ENCODE measurements around the gene ITPRID2. TPM values are rescaled to one million over a fixed set of nuclear protein-coding genes. Genes with fewer than 3 reads are reported as not detected.

The ITPRID2 gene
- polyA plus RNA-seq, 3 donors, result 17.9 to 50.2 (median 23.0) TPM

DNA sequence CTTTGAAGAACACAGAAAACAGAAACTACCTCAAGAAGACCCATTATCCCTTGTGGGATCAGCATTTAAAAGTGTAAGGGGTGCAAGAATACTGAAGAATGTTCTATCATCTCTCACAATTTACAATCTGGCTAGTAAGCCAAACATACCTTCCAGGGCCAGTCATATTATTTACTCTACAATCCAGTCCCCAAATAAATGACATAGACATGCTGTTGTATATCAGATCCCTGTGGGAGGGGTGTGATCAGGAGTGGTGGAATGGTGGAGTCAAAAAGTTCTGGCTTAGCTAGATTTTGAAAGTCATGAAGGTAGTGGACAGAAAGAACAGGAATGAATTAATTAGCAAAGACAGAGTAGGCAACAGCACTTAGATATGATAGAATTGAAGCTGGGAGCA is 1.8 kb upstream of the ITPRID2 start:
- Histone ChIP-seq H4K20me1 (ENCODE audit: insufficient read depth, low read length) (peaks cover 16% of the 10 kb centered on the region), H3K27me3 (ENCODE audit: control insufficient read depth in 2 of 2, insufficient read depth in 2 of 2, low read length in 2 of 2) (no peaks in the 10 kb centered on the region), H3K27ac (ENCODE audit: low read depth in 1 of 2, low read length in 2 of 2) (no peak overlapping the region), H3K4me1 (ENCODE audit: control insufficient read depth in 1 of 2, insufficient read depth in 2 of 2, low read length in 2 of 2) (peaks cover 18 to 26% of the 10 kb centered on the region in 2 donors), H3K9me3 (replicated peaks in 1 of 2; ENCODE audit: control insufficient read depth in 1 of 2, insufficient read depth in 1 of 2, low read length in 2 of 2) (no peaks in the 10 kb centered on the region), H2AFZ (ENCODE audit: insufficient read depth, low read depth, low read length, poor library complexity, severe bottlenecking) (no peak overlapping the region), H3K4me3 (replicated peaks in 1 of 3; ENCODE audit: low read depth in 2 of 3, low read length in 3 of 3) (no peak overlapping the region), H3K4me2 (replicated peaks; ENCODE audit: extremely low read depth, low read length, poor library complexity, severe bottlenecking) (no peak overlapping the region), H3K36me3 (replicated peaks in 1 of 2; ENCODE audit: control insufficient read depth in 1 of 2, insufficient read depth in 2 of 2, low read length in 2 of 2) (peaks cover 2 to 5% of the 10 kb centered on the region in 2 donors), H3K9ac (ENCODE audit: insufficient read depth, low read length, poor library complexity, severe bottlenecking) (no peak overlapping the region), H3K79me2 (ENCODE audit: insufficient read depth, low read length) (peaks cover 27% of the 10 kb centered on the region)
- TF ChIP-seq, protein P1, sequence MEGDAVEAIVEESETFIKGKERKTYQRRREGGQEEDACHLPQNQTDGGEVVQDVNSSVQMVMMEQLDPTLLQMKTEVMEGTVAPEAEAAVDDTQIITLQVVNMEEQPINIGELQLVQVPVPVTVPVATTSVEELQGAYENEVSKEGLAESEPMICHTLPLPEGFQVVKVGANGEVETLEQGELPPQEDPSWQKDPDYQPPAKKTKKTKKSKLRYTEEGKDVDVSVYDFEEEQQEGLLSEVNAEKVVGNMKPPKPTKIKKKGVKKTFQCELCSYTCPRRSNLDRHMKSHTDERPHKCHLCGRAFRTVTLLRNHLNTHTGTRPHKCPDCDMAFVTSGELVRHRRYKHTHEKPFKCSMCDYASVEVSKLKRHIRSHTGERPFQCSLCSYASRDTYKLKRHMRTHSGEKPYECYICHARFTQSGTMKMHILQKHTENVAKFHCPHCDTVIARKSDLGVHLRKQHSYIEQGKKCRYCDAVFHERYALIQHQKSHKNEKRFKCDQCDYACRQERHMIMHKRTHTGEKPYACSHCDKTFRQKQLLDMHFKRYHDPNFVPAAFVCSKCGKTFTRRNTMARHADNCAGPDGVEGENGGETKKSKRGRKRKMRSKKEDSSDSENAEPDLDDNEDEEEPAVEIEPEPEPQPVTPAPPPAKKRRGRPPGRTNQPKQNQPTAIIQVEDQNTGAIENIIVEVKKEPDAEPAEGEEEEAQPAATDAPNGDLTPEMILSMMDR (IDR thresholded peaks at IDR 0.05), result no peak
- H3K27me3 Mint-ChIP-seq (ENCODE audit: low read depth in 3 of 3), result no peaks in the 10 kb centered on the region
- no peaks in the 10 kb centered on the region for H3K9me3 Mint-ChIP-seq
- peaks cover 8 to 14% of the 10 kb centered on the region in 2 donors for H3K36me3 Mint-ChIP-seq
- peaks cover 27% of the 10 kb centered on the region for H3K4me1 Mint-ChIP-seq
- H3K4me3 Mint-ChIP-seq, result no peak overlapping the region
- H3K27ac Mint-ChIP-seq, result peak overlapping the region in 1 of 7 donors; percentile 37
- intact Hi-C loops (cut with micrococcal nuclease), result loop anchor here (5.0 to 10.0 kb wide), 3 partner anchors 37 to 825 kb away; partner anchors contain the start of gene DNAJC10 (in 1 of the 2)
- DNase-seq, result no peak

DNA sequence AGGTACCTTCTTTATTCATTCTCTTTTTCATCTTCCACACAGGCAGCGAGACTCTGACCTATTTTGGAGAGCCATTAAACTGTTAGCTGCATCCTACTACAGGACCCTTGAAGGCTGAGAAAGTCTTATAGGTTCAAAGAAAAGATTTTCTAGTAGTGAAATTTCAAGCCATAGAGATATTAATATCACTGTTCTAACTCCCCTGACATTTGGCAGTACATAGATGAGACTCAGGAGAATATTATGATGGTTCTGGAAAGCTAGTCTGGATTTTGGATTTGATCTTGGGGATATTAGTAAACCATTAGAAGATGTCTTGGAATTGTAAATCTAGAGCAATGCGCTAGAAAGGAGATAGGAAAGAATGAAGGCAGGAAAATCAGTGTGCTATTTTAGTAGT is 1.3 kb upstream of the ITPRID2 start:
- Histone ChIP-seq H4K20me1 (ENCODE audit: insufficient read depth, low read length) (peaks cover 17% of the 10 kb centered on the region), H3K27me3 (ENCODE audit: control insufficient read depth in 2 of 2, insufficient read depth in 2 of 2, low read length in 2 of 2) (no peaks in the 10 kb centered on the region), H3K9ac (ENCODE audit: insufficient read depth, low read length, poor library complexity, severe bottlenecking) (no peak overlapping the region), H3K4me3 (replicated peaks in 1 of 3; ENCODE audit: low read depth in 2 of 3, low read length in 3 of 3) (no peak overlapping the region), H3K4me2 (replicated peaks; ENCODE audit: extremely low read depth, low read length, poor library complexity, severe bottlenecking) (no peak overlapping the region), H3K36me3 (replicated peaks in 1 of 2; ENCODE audit: control insufficient read depth in 1 of 2, insufficient read depth in 2 of 2, low read length in 2 of 2) (peaks cover 2 to 9% of the 10 kb centered on the region in 2 donors), H2AFZ (ENCODE audit: insufficient read depth, low read depth, low read length, poor library complexity, severe bottlenecking) (no peak overlapping the region), H3K9me3 (replicated peaks in 1 of 2; ENCODE audit: control insufficient read depth in 1 of 2, insufficient read depth in 1 of 2, low read length in 2 of 2) (no peaks in the 10 kb centered on the region), H3K4me1 (ENCODE audit: control insufficient read depth in 1 of 2, insufficient read depth in 2 of 2, low read length in 2 of 2) (peaks cover 18 to 30% of the 10 kb centered on the region in 2 donors), H3K27ac (ENCODE audit: low read depth in 1 of 2, low read length in 2 of 2) (no peak overlapping the region), H3K79me2 (ENCODE audit: insufficient read depth, low read length) (peaks cover 32% of the 10 kb centered on the region)
- Mint-ChIP-seq H3K9me3 (no peaks in the 10 kb centered on the region), H3K4me3 (no peak overlapping the region), H3K36me3 (peaks cover 8 to 14% of the 10 kb centered on the region in 2 donors), H3K27ac (no peak overlapping the region), H3K4me1 (peaks cover 27% of the 10 kb centered on the region), H3K27me3 (ENCODE audit: low read depth in 3 of 3) (no peaks in the 10 kb centered on the region)
- intact Hi-C loops (cut with micrococcal nuclease), result loop anchor here (5.0 to 10.0 kb wide), 3 partner anchors 38 to 825 kb away; partner anchors contain the start of gene DNAJC10 (in 1 of the 2)
- WGBS (ENCODE audit: insufficient coverage), result no CpG with 5 or more reads among the region's 2 CpGs
- DNase-seq, result no peak
- TF ChIP-seq, protein P1 (IDR thresholded peaks at IDR 0.05), result no peak
